ENCODE measurements around the gene SLC38A1.

The SLC38A1 gene

GRCh38 chr12:46158501-46158900, 110.3 kb downstream of the SLC38A1 start:
- no peaks in the 10 kb centered on the region for H3K79me2 ChIP-seq (ENCODE audit: insufficient read depth, low read length)
- no peaks in the 10 kb centered on the region for H3K27me3 ChIP-seq (ENCODE audit: insufficient read depth, low read length)
- no peak overlapping the region for H2AFZ ChIP-seq (ENCODE audit: low read length)
- H3K4me1 ChIP-seq (ENCODE audit: insufficient read depth, low read length, severe bottlenecking): peaks cover 31% of the 10 kb centered on the region
- no peak for TF ChIP-seq EZH2 (IDR thresholded peaks at IDR 0.05; ENCODE audit: borderline replicate concordance, low read length)
- no peak for TF ChIP-seq CTCF (IDR thresholded peaks at IDR 0.05; ENCODE audit: low read length)
- H3K4me2 ChIP-seq (ENCODE audit: low read length): no peak overlapping the region
- no peak overlapping the region for H3K9ac ChIP-seq (ENCODE audit: low read length)
- no peaks in the 10 kb centered on the region for H4K20me1 ChIP-seq (ENCODE audit: insufficient read depth, low read length)
- no peak overlapping the region for H3K27ac ChIP-seq (ENCODE audit: low read depth, low read length, poor library complexity, severe bottlenecking)
- H3K36me3 ChIP-seq (ENCODE audit: insufficient read depth, low read length): no peaks in the 10 kb centered on the region; the same call in 1 of the 2 replicates
- H3K9me2 ChIP-seq (ENCODE audit: low read depth, low read length): no peaks in the 10 kb centered on the region
- H3K9me3 ChIP-seq (ENCODE audit: low read length): 0 out of 2 replicates have a peak, but pooled peaks cover 4% of the 10 kb centered on the region
- H3K4me3 ChIP-seq (ENCODE audit: low read depth, low read length, poor library complexity, severe bottlenecking): no peak overlapping the region
- no peaks in the 10 kb centered on the region for H3F3A ChIP-seq (ENCODE audit: insufficient read depth, low read length)

GRCh38 chr12:46154221-46154985, 114.4 kb downstream of the SLC38A1 start:
- H3F3A ChIP-seq (ENCODE audit: insufficient read depth, low read length): no peaks in the 10 kb centered on the region
- TF ChIP-seq EZH2 (IDR thresholded peaks at IDR 0.05; ENCODE audit: borderline replicate concordance, low read length) (no peak), CTCF (IDR thresholded peaks at IDR 0.05; ENCODE audit: low read length) (no peak)
- H3K9me3 ChIP-seq (ENCODE audit: low read length): 0 out of 2 replicates have a peak, but pooled peaks cover 4% of the 10 kb centered on the region
- no peak overlapping the region for H3K27ac ChIP-seq (ENCODE audit: low read depth, low read length, poor library complexity, severe bottlenecking)
- H3K4me3 ChIP-seq (ENCODE audit: low read depth, low read length, poor library complexity, severe bottlenecking): no peak overlapping the region
- H4K20me1 ChIP-seq (ENCODE audit: insufficient read depth, low read length): no peaks in the 10 kb centered on the region
- peaks cover 33% of the 10 kb centered on the region for H3K4me1 ChIP-seq (ENCODE audit: insufficient read depth, low read length, severe bottlenecking)
- H3K4me2 ChIP-seq (ENCODE audit: low read length): no peak overlapping the region
- no peaks in the 10 kb centered on the region for H3K9me2 ChIP-seq (ENCODE audit: low read depth, low read length)
- no peaks in the 10 kb centered on the region for H3K79me2 ChIP-seq (ENCODE audit: insufficient read depth, low read length)
- H3K27me3 ChIP-seq (ENCODE audit: insufficient read depth, low read length): no peaks in the 10 kb centered on the region
- no peaks in the 10 kb centered on the region for H3K36me3 ChIP-seq (ENCODE audit: insufficient read depth, low read length)
- H3K9ac ChIP-seq (ENCODE audit: low read length): no peak overlapping the region
- H2AFZ ChIP-seq (ENCODE audit: low read length): peak overlapping the region; percentile 71; the same call in 1 of the 2 replicates

- 0 out of 2 replicates have a peak, but pooled peaks cover 4% of the 10 kb centered on the region for H3K9me3 ChIP-seq (ENCODE audit: low read length)
- no peaks in the 10 kb centered on the region for H4K20me1 ChIP-seq (ENCODE audit: insufficient read depth, low read length)
- no peaks in the 10 kb centered on the region for H3F3A ChIP-seq (ENCODE audit: insufficient read depth, low read length)
- no peaks in the 10 kb centered on the region for H3K27me3 ChIP-seq (ENCODE audit: insufficient read depth, low read length)
- H3K27ac ChIP-seq (ENCODE audit: low read depth, low read length, poor library complexity, severe bottlenecking): no peak overlapping the region
- H3K4me1 ChIP-seq (ENCODE audit: insufficient read depth, low read length, severe bottlenecking): peaks cover 28% of the 10 kb centered on the region
- no peaks in the 10 kb centered on the region for H3K79me2 ChIP-seq (ENCODE audit: insufficient read depth, low read length)
- H3K4me3 ChIP-seq (ENCODE audit: low read depth, low read length, poor library complexity, severe bottlenecking): no peak overlapping the region
- H3K9ac ChIP-seq (ENCODE audit: low read length): peak overlapping the region; percentile 20; the same call in 1 of the 2 replicates
- peak overlapping the region; percentile 40; the same call in 1 of the 2 replicates for H3K4me2 ChIP-seq (ENCODE audit: low read length)
- no peaks in the 10 kb centered on the region for H3K9me2 ChIP-seq (ENCODE audit: low read depth, low read length)
- TF ChIP-seq CTCF (IDR thresholded peaks at IDR 0.05; ENCODE audit: low read length) (peak; percentile 88), EZH2 (IDR thresholded peaks at IDR 0.05; ENCODE audit: borderline replicate concordance, low read length) (no peak)
- H3K36me3 ChIP-seq (ENCODE audit: insufficient read depth, low read length): no peaks in the 10 kb centered on the region
- peak overlapping the region; percentile 71; the same call in 1 of the 2 replicates for H2AFZ ChIP-seq (ENCODE audit: low read length)
These were observed 115.5 kb downstream of the SLC38A1 start for GRCh38 chr12:46153268-46153872.
